TTC549 (cell line): Measurements from ENCODE around the gene DCPS.
"Not testable (repeated sequence)": the region's sequence is repeated elsewhere in the genome, so short reads cannot be mapped to it uniquely, and the experiment has no call there.

Experiments
- FAIRE-seq: peaks from 2 replicates; lab custom pipeline; 2012; peaks lifted over from hg19 to GRCh38; lab: Jason Lieb, UNC

The DCPS gene

GRCh38 chr11:126384449-126385070 is 80.7 kb downstream of the DCPS start:
- no peak for FAIRE-seq

- no peak for FAIRE-seq
These were observed 82.3 kb downstream of the DCPS start for GRCh38 chr11:126385991-126386728.

GRCh38 chr11:126386729-126387071 is 82.8 kb downstream of the DCPS start:
- FAIRE-seq = not testable (repeated sequence)

- FAIRE-seq = no peak
These were observed 84.0 kb downstream of the DCPS start for GRCh38 chr11:126387857-126388256.

- FAIRE-seq = no peak
These were observed 86.5 kb downstream of the DCPS start for GRCh38 chr11:126390272-126390867.

GRCh38 chr11:126391286-126391954 is 87.6 kb downstream of the DCPS start:
- no peak for FAIRE-seq

- no peak for FAIRE-seq
These were observed 88.2 kb downstream of the DCPS start for GRCh38 chr11:126391970-126392632.

- FAIRE-seq = no peak
These were observed 88.8 kb downstream of the DCPS start for GRCh38 chr11:126392633-126393013.

GRCh38 chr11:126393143-126393542 is 89.3 kb downstream of the DCPS start:
- FAIRE-seq = no peak

GRCh38 chr11:126394036-126394435 is 90.2 kb downstream of the DCPS start:
- no peak for FAIRE-seq

GRCh38 chr11:126394634-126395072 is 90.8 kb downstream of the DCPS start:
- FAIRE-seq = not testable (repeated sequence)
